GM19467 (cell line): ENCODE measurements around the gene CAMK2D.

Source experiments
- ATAC-seq: cut with Tn5 transposase; IDR thresholded peaks from one replicate; pipeline ENCODE4 v1.9.1; 2021; ENCODE audit warnings: mild to moderate bottlenecking, moderate library complexity; ENCODE audit not compliant: unreplicated experiment

Gene CAMK2D

DNA sequence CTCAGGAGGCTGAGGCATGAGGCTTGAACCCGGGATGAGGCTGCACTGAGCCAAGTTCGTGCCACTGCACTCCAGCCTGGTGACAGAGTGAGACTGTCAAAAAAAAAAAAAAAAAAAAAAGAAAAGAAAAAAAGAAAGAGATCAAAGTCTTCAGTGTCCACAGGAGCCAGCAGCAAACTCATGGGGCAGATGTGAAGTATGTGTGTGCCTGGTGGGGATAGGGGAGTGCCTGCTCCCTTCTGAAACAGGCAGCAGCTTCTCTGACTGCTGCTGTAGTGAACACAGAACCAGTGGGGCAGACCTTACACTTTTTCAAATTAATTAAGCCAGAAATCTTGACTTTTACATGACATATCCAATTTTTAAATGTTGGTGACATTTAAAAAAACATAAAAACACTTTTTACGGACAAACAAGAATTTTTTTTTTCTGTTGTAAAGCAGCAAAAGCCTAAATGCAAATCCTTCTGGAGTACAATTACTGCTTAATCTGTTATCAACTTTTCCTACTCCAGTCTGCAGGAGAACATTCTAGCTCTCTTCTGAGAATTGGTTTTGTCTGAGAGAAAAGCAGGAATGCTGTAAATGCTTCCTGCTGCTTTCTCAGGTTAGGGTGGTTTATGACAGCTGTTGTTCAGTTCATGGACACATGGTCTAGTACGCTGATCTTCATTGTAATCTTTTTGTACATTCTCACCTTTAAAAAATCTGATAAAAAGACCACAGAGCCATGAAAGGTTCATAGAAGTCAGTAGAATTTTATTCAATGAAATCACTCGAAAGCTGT, 311.1 kb downstream of the CAMK2D start:
- no peak for ATAC-seq

DNA sequence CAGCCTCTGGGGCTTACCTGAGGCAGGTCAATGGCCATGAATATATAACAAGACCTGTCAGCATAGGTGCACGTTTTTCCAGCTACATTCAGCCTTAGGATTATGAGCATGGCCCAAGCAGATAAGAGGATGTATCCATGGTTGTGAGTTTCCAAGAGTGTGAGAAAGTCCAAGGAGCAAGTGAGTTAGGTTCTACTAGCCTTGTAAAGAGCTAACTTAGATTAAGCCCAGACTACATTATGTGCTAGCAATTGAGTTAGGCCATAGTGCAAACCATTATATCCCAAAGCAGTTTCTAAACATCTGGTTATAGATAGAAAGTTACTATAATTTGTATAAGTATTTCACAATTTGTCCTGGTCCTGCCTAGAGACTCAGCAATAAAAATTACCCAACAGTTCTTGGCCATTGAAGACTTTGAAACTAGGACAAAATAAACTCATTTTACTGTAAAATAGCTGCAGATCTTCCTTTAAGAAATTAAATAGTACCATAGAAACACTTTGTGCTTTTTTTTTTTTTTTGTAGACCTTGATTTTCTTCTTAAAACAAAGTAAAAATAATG, 312.0 kb downstream of the CAMK2D start:
- no peak for ATAC-seq

- ATAC-seq, result peak; percentile 67
Measured at GRCh38 chr4:113447769-113448168, 313.8 kb downstream of the CAMK2D start.

GRCh38 chr4:113447061-113447460, 314.5 kb downstream of the CAMK2D start:
- ATAC-seq, result no peak

- ATAC-seq, result no peak
Measured at GRCh38 chr4:113446019-113446418, 315.5 kb downstream of the CAMK2D start.

GRCh38 chr4:113445286-113445685, 316.3 kb downstream of the CAMK2D start:
- ATAC-seq, result no peak

DNA sequence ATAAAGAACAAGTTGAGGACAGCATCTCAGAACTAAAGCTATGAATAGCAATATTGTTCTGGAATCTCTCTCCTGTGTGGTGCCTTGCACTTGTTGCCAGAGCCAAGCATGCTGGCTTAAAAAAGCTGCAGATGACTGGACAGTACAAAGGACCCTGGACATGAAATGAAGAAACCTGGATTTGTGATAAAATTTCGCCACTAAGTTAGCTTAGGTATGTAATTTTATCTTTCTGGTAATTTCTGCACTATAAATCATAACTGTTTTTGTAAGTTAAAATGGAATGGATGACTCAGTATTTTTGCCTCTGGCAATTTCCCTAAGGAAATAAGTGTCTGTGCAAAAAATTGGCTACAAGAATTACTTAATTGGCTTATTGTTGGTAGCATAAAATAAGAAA, 317.2 kb downstream of the CAMK2D start:
- ATAC-seq, result no peak

DNA sequence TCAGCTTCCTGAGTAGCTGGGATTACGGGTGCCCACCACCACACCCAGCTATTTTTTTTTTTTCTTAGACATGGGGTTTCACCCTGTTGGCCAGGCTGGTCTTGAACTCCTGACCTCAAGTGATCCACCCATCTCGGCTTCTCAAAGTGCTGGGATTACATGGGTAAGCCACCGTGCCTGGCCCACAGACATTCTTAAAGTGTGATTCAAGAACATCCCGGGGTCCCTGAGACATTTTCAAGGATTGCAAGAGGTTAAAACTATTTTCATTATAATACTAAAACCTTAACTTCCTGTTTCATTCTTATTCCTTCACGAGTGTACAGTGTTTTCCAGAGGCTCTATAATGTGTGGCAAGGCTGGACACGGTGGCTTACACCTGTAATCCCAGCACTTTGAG, 318.7 kb downstream of the CAMK2D start:
- ATAC-seq, result no peak

- no peak for ATAC-seq
Measured at GRCh38 chr4:113440371-113440770, 321.2 kb downstream of the CAMK2D start.

DNA sequence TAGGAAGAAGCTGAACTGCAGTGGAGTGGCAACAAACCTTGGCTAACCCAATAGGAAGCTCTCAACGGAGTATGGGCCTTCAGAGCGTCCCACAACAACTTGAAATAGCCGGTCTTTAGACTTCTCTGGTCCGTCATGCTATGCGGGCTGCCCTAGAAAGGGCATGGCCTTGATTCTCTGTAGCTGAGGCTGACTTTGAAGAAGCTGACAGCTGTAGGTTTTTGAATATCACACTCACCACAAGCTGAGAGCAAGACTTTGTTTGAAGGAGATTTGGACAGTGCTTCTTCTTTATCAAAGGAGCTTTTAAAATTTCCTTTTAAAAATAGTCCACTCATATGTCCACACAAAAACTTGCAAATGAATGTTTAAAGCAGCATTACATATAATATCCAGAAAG, 322.9 kb downstream of the CAMK2D start:
- no peak for ATAC-seq

DNA sequence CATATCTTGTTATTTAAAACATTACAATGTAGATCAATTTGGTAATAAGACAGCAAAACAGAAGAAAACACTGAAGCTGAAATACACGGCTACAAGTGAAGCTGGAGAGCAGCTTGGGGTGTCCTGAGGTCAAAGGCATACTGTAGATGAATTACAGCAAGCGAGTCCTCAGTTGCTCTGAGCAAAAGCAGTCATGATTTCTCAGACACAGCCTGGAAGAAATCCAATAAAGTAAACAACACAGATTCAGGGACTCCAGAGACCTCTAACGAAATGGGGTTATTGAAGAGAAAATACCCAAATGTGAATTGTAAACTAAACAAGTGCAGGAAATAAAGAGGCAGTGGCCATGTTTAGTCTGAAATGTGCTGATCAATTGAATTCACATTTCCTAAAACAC, 324.4 kb downstream of the CAMK2D start:
- no peak for ATAC-seq

- ATAC-seq, result no peak
Measured at GRCh38 chr4:113436360-113436759, 325.2 kb downstream of the CAMK2D start.

DNA sequence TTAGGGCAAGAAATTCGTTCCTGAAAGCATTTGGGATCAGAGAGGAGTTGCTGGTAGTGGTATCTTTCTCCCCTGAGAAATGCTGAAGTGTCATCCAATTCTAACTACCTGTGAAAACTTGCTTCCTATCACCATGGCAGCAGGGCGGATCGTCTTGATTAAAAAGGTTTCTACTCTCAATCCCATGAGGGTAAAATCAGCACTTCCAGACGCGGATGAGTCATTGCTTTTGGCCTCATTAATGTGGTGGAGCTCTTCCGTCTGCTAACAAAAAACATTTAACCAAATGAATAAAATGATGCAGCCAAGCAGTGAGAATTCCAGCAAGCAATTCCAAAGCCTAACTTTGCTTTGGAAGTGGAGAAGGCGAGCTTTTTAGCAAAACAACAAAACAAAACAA, 325.6 kb downstream of the CAMK2D start:
- ATAC-seq, result no peak

GRCh38 chr4:113434247-113434587, 327.3 kb downstream of the CAMK2D start:
- no peak for ATAC-seq

- ATAC-seq, result no peak
Measured at GRCh38 chr4:113433536-113434246, 327.8 kb downstream of the CAMK2D start.

GRCh38 chr4:113433116-113433515, 328.4 kb downstream of the CAMK2D start:
- no peak for ATAC-seq

GRCh38 chr4:113423631-113424030, 337.9 kb downstream of the CAMK2D start:
- no peak for ATAC-seq

DNA sequence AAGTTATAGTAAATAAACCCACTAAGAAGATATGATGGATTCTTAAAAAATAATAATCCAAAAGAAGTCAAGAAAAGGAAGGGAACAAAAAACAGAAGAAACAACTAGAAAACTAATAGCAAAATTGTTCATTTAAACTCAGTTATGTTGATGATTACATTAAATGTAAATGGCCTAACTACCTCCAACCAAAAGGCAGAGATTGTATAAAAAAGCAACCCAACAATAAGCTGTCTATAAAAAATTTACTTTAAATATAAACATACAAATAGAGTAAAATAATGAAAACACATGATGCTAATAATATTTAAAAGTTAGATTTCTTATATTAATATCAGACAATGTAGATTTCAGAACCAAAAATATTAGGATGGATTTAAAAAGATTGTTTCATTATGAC, 340.6 kb downstream of the CAMK2D start:
- ATAC-seq, result no peak

- no peak for ATAC-seq
Measured at GRCh38 chr4:113419631-113420030, 341.9 kb downstream of the CAMK2D start.

- no peak for ATAC-seq
Measured at GRCh38 chr4:113411496-113411938, 350.0 kb downstream of the CAMK2D start.

GRCh38 chr4:113410686-113411085, 350.9 kb downstream of the CAMK2D start:
- ATAC-seq, result no peak

GRCh38 chr4:113409181-113409580, 352.4 kb downstream of the CAMK2D start:
- no peak for ATAC-seq
